ENCODE measurements around the gene HCFC1.

Gene HCFC1

DNA sequence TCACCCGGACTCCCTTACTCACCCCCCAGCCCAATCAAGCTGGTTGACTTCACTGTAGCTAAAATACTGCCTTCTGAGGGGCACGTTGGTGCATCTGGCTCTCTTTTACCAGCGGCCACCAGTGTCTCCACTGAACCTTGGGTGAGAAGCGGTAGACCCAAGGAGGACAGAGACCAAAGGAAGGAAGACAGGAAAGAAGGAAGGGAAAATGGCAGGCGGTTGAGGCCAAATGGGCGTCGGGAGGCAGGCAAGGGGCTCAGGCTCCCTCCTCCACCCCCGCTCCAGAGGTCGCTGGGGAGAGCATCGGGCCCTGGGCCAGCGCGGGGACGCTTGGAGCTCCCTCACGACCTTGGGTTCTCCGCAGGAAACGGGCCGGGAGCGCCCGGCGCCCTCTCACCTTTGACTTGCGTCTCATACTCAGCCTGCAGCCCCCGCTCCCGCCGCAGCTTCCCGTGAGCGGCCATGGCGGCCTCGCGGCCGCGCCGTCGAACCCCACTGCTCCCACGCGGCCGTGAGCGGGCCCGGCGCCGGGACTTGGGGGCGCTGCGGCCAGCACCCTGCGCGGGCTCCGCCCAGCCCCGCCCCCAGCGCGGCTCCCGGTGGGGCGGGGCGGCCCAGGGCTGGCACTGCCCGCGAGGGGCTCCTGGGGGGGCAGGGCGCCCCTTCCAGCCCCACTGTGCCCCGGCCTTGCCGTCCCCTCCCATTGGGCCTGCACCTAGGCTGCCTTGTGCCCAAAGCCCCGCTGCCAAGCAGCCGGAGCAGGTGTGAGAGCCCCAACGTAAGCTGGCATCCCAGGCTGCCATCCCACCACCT is 45.7 kb downstream of the HCFC1 start, which contains the start of gene ARHGAP4:
ARHGAP4 (minus strand) TSS at position 526 of the 813 bp plus-strand sequence; CDS start at position 464, 62 bp downstream.
- in situ Hi-C loops (cut with HindIII; ENCODE audit: low sequenced_read_pairs), result no loop called here

DNA sequence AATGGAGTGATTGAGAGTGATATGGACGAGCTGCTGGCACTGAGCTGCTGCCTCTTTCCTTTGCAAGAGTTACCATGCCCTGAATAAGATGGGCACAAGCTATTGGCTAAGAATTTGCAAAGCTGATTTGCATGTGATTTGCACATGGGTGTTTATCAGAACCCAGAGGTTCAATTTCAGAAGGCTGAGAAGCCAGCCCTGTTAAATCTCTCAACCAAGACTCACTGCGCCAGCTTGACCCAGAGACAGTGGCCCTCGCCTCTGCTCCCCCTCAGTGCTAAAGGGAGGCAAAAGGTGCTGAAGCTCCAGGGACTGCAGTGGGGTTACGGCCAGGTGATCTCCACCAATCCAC is 46.3 kb downstream of the HCFC1 start:
- in situ Hi-C loops (cut with HindIII; ENCODE audit: low sequenced_read_pairs), result no loop called here

DNA sequence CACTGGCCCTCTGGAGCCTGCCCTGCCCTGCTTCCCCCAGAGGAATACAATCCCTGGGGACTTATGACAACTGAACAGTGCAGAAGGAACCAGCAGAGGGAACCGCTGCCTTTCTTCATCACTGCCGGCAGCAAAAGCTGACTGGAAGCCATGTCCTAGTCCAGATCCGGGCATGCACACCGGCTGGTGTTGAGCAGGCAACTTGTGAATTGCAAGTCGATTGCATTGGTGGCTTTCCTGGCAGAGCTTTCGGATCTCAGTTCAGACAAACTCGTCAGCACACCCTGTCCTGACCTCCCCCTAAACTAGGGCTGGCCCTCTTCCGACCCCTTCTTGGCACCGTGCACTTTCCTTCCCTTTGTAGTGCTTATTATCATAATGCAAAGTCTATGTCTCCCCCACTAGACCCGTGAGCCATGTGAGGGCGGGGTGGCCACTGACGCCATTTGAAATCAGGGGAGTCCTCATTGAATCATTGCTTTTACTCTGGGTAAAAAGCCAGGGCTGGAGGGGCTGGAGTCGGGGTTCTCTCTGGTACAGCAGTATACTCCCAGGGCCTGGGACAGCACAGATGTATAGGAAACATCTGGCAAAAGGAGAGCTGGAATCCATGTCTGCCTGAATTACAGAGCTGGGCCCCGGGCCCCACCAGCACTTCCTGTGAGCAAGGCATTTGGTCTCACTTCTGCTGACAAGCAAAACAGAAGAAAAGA is 47.3 kb downstream of the HCFC1 start:
- in situ Hi-C loops (cut with HindIII; ENCODE audit: low sequenced_read_pairs), result no loop called here

DNA sequence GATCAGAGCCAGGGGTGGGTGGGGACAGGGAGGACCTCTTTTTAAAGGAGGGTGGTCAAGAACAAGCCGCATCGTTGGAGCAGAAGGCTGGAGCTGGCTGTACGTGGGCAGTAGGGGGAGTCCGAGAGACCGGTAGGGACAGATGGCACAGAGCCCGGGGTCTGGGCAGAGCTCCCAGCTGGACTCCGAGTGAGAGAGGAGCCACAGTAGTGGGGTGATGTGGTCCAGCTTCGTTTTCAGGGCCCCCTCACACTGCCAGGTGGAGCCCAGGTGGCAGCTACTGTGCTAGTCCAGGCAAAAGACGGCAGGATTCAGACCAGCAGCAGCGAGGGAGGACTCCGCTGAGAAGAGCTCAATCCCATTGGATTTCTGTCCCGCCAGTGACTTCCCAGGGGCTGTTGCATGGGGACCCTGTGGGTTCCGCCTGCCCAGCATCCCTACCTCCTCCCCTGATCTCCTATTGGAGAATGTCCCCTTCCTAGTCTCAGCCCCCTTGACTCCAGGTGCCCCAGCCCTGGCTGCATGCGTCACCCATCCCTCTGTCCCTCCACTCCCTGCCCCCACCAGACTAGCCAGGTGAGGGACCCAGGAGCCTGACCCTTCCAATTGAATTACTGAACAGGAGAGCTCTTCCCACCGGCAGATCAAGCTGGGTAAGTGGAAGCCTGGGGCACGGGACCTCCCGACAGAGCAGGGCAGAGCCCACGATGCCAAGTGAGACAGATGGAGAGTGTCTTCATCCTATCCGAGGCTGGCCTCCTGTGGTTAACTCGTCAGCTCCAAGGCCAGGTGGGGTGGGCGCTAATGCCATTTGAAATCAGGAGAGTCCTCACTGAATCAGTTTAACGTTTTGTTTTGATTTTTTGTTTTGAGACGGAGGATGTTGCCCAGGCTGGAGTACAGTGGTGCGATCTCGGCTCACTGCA is 48.4 kb downstream of the HCFC1 start:
- in situ Hi-C loops (cut with HindIII; ENCODE audit: low sequenced_read_pairs), result no loop called here

DNA sequence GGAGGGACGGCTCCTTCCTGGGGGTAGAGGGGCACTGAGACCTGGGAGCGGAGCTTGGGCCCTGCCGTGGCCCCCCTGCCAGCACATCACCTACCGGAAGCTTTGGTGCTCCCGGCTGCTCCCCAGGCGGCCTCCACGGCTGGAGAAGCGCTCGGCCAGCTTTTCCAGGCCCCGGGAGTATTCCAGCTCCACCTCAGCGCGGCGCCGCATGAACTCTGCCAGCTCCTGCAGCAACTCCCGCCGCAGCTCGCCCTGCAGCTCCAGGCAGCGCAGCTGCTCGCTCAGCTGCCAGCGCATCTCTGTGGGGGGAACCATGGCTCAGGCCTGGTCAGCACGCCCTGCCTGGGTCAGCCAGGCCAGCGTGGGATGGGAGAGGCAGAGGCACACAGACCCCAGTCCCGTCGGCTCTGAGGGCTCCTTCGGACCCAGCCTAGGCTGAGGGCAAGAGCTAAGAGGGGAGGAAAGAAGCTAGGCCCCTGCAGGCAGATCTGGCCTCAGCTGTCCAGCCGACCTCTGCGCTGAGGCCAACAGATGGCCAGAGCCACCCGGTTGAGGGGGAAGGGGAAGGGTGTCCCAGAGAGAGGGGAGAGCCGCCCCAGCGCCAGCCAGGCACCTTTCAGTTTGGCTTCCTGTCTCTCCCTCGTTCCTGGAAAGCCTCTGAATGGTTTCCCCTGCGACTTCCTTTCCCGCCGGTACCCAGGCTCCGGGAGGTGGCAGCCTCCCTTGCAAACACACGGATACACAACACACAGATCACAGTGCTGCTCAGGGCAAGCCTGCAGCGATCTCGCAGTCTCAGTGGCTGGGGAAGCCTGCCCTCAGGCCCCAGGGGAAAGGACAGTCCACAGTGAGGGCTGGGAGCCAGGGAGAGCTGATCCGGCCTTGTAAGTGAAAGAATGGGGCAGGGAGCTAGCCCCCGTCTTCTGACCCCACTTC is 49.8 kb downstream of the HCFC1 start:
- in situ Hi-C loops (cut with HindIII; ENCODE audit: low sequenced_read_pairs), result no loop called here

DNA sequence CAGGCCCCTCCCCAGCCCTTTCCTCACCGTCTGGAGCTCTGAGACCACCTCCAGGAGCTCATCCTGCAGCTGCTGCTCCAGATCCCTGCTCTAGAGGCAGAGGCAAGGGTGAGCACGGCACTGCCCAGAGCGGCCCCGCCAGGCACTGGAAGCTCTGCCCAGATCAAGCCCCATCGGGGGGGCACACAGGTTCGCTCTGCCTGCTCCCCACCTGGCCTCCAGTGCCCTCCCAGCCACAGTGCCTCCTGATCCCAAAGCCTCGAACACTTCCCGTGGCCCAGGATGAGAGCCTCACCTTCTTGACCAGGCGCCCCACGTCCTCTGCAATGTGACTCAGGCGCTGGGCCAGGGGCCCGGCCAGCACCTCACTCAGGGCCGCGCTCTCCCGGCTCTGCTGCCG is 50.5 kb downstream of the HCFC1 start:
- in situ Hi-C loops (cut with HindIII; ENCODE audit: low sequenced_read_pairs), result no loop called here

DNA sequence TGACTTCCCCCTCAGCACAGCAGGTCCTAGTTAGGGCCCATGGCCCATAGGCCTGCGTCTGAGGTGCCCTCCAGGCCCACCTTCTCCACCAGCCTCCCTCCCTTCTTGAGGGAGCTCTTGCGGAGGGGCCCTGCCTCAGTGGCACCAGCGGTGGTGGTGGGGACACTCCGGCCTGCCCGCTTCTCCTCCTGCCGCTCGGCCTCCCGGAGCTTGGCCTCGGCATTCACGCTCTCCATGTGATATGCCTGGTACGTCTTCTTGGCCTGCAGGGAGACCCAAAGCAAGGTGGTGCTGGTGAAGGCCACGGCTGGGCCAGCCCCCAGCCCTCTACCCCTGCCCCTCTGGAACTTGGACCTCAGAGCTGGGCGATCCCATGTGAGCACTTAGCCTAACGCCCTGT is 51.1 kb downstream of the HCFC1 start:
- in situ Hi-C loops (cut with HindIII; ENCODE audit: low sequenced_read_pairs), result no loop called here

DNA sequence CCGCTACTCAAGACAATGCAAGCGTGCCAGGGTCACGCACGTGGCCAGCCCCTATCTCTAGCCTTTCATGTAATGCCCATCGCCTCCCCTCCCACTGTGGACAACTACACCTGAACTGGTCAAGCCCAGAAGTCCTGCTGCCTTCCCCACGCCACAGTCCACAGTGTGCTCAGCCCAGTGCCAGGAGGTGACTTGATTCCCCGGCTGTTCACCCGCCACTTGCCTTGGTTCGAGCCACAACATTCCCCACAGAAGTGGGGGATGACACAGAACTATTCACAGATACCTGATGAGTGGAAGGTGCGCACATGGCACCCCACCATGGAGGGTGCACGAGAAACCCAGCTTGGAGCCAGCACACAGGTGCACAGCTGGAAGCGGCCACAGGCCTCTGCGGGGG is 52.3 kb downstream of the HCFC1 start:
- in situ Hi-C loops (cut with HindIII; ENCODE audit: low sequenced_read_pairs), result no loop called here

DNA sequence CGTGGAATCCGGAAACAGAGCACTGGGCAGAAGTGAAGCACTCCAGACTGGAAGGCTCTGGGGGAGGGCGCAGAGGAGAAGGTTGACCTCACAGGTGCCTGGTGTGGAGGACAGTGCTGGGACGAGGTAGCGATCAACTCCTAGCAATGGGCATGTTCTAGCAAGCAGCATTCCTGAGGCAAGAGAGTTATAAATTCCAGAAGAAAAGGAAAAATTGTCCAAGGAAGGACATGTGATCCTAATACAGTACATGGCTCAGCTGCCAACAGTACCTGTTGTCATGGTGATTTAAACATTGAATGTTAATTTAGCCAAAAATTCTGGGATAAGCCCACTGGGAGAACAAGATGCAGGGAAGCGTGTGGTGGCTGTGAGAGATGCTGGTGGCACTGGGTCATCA is 53.7 kb downstream of the HCFC1 start:
- in situ Hi-C loops (cut with HindIII; ENCODE audit: low sequenced_read_pairs), result no loop called here

DNA sequence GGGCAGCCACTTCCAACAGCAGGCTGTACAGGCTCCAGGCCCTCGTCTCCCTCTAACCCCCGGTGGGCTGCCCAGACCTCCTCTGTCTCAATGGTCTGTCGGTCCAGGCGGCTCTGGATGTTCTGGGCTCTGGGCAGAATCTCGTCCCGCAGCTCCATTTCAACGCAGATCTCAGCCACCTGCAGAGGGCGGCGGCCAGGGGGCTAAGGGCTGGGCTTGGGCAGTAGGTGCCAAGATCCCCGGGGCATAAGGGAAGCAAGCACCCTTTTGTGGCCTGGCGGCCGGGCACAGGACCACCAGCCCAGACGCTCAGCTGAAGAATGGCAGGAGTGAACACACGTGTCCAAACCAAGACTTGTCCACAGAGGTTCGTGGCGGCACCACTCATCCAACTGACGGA is 57.9 kb downstream of the HCFC1 start:
- in situ Hi-C loops (cut with HindIII; ENCODE audit: low sequenced_read_pairs), result no loop called here

DNA sequence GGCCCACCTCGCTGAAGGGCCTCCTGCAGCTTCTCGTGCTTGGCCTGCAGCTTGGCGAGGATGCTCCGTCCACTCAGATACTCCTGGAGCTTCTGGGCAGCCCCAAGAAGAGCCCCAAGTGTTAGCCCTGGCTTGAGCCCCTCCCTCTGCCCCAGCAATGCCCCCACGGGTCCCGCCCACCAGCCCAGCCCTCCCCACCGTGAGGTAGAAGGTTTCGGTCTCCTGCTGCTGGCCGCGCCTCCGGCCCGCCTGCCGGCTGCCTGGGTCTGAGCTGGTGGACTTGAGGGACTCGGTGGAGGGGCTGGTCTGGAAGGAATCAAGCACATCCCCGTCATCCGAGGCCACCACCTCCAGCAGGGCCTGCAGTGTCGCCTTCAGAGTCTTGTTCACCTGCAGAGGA is 58.4 kb downstream of the HCFC1 start:
- in situ Hi-C loops (cut with HindIII; ENCODE audit: low sequenced_read_pairs), result no loop called here

DNA sequence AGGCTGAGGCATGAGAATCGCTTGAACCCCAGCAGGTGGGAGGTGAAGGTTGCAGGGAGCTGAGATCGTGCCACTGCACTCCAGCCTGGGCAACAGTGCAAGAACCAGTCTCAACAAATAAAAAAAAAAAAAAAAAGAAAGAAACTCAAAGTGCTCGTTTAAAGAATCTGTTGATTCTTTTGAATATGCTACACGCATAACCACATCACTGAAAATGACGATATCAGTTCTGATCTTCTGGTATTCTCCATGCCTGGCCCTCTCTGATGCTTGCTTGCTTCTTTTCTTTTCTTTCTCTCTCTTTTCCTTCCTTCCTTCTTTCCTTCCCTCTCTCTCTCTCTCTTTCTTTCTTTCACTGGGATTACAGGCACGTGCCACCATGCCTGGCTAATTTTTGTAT is 59.8 kb downstream of the HCFC1 start:
- in situ Hi-C loops (cut with HindIII; ENCODE audit: low sequenced_read_pairs), result no loop called here

DNA sequence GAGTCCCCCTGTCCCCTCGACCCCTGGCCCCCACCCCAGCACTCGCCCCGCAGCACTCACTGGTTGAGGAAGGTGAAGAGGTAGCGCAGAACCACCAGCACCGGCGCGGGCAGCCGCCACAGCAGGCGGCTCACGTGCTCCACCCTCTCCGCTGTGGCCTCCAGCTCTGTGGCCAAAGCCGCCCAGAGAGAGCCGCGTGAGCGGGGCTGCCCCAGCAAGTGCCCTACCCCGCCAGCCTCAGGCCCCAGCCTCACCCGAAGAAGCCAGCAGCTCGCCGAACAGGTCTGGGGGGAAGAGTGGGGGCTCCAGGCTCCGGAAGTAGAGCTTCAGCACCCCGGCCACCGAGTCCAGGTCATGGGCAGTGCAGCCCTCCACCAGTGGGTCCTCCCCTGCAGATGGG is 61.2 kb downstream of the HCFC1 start:
- in situ Hi-C loops (cut with HindIII; ENCODE audit: low sequenced_read_pairs), result no loop called here

DNA sequence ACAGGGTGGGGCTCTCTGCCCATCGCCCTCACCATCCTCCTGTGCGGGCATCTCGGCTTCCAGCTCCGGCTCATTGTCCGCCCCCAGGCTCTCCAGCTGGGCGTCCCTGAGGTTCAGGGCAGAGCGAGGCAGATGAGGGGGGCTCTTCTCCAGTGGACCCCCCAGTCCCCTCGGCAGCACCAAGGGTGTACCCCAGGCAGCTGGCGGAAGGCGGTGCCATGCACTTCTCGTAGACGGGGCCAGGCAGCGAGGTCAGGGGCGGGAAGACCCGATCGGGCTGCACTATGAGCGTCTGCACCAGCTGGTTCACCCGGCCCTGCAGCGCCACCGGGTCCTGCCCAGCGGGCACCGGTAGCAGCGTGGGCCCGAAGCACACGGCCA is 61.6 kb downstream of the HCFC1 start:
- in situ Hi-C loops (cut with HindIII; ENCODE audit: low sequenced_read_pairs), result no loop called here

DNA sequence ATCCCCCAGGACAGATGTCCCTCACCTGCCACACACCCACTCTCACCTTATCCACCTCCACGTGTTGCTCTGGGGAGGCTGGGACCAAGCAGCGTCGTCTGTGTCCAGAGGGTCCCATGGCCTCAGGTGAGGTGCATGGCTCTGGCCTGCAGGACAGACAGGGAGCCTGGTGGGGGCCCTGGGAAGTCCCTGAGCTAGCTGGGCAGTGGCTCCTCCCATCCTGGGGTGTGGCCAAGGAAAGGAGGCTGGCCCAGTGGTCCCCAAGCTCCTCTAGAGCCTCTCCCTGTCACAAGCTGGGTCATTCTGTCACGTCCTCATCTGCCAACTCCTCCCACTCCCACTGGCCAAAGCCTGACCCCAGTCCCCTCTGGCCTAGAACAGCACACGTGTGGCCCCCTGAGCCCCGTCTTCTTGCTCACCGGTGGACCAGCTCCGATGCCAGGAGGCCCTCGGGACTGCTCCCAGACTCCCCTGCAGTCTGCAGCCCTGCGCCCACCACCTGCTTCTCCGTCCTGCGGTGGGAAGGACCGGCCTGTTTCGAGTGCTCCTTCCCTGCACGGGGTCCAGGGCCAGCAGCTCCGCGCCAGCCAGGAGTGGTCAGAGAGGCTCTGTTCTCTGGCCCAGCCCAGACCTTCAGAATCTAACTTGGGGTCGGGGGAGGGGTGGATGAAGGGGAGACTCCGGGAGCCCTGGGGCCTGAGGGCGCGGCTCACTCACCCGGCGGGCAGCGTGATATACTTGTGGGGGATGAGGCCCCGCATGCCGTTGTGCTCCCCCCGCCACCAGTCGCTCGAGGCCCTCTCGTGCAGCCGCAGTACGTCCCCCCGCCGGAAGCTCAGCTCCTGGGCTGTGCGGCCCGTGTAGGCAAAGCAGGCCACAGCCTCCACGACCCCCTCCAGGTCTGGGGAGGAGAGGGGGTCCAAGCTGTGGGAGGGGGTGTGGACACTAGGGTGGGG is 62.3 kb downstream of the HCFC1 start:
- in situ Hi-C loops (cut with HindIII; ENCODE audit: low sequenced_read_pairs), result no loop called here

DNA sequence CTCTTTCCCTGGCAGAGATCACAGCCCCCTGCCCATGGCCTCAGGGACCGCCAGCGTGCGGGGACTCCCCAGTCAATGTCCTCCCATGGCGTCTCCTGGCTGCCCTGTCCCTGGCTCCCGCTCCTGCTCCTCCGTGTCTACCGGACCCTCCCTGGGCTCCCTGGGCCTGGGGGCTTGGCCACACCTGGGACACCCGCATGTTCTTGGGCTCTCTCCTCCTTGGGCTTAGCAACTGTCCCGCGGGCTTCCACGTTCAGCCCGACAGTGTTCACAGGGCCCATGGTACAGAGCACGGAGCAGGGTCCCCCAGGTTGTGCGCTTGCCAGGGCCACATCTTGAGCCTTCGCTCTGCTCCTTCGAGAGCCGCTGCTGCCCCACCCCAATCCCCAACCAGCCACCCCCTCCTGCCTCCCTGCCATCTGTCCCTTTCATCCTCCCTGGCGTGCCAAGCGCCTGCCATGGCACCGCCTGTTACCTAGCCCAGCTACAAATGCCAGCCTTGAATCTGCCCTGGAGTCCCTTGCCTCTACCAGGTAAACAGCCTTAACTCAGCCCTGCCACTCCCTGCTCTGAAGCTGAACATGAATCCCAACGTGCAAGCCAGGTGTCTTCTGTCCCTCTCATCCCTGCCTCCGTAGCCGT is 63.3 kb downstream of the HCFC1 start:
- in situ Hi-C loops (cut with HindIII; ENCODE audit: low sequenced_read_pairs), result no loop called here

DNA sequence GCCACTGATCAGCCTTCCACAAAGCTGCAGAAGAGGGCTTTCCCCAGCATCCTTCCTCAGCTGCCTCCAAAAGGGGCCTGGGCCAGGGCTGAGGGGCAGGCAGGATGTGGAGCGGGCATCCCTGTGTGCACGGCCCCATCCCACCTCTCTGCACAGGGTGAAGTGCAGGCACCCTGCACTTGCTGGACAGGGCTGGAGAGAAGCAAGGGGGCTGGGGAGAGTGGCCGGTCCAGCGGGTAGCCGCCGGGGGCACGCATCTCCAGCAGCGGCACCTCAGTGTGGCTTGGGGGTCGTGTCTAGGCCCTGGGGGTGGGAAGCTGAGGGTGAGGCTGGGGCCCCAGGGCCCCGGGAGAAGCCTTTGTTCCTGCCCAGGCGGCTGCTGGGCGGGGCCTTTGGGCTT is 64.2 kb downstream of the HCFC1 start:
- in situ Hi-C loops (cut with HindIII; ENCODE audit: low sequenced_read_pairs), result no loop called here

DNA sequence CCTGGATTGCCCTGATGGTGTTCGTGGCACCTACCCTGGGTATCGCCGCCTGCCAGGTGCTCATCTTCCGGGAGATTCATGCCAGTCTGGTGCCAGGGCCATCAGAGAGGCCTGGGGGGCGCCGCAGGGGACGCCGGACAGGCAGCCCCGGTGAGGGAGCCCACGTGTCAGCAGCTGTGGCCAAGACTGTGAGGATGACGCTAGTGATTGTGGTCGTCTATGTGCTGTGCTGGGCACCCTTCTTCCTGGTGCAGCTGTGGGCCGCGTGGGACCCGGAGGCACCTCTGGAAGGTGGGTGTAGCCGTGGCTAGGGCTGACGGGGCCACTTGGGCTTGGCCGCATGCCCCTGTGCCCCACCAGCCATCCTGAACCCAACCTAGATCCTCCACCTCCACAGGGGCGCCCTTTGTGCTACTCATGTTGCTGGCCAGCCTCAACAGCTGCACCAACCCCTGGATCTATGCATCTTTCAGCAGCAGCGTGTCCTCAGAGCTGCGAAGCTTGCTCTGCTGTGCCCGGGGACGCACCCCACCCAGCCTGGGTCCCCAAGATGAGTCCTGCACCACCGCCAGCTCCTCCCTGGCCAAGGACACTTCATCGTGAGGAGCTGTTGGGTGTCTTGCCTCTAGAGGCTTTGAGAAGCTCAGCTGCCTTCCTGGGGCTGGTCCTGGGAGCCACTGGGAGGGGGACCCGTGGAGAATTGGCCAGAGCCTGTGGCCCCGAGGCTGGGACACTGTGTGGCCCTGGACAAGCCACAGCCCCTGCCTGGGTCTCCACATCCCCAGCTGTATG is 65.3 kb downstream of the HCFC1 start:
- in situ Hi-C loops (cut with HindIII; ENCODE audit: low sequenced_read_pairs), result no loop called here
